Stimulated activated CD8-positive, alpha-beta memory T cell treated with anti-CD3 and anti-CD28 coated beads, Interleukin-2, amount 100 ng/mL, for 48 hours (primary cell): Measurements from ENCODE around the gene RFX1.
A peak's percentile ranks its signal among the peaks of the same experiment; 100 is the strongest.
"Not testable (repeated sequence)": the region's sequence is repeated elsewhere in the genome, so short reads cannot be mapped to it uniquely, and the experiment has no call there.

Experiments
- DNase-seq, 2 donors: peaks; one replicate each; pipeline ENCODE4 v3.0.0-alpha.2; 2020; ENCODE audit warnings: low read depth in 2 of 2

RFX1 gene

GRCh38 chr19:14027856-14028450, 21.8 kb upstream of the RFX1 start, which contains the start of gene RLN3:
RLN3 (plus strand) TSS chr19:14028148; CDS start chr19:14028205, 57 bp downstream.
- DNase-seq: no peak

DNA sequence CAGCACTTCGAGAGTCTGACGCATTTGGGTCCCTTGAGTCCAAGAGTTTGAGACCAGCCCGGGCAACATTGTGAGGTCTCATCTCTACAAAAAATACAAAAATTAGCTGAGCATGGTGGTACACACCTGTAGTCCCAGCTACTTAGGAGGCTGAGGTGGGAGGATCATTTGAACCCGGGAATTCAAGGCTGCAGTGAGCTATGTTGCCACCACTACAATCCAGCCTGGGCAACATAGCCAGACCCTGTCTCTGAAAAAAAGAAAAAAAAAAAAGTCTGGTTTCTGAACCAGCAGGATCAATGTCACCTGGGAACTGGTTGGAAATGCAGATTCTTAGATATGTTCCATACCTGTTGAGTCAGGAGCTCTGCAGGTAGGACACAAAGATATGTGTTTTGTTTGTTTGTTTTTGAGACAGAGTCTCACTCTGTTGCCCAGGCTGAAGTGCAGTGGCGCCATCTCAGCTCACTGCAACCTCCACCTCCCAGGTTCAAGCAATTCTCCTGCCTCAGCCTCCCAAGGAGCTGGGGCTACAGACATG, 20.6 kb upstream of the RFX1 start:
- not testable (repeated sequence) for DNase-seq

DNA sequence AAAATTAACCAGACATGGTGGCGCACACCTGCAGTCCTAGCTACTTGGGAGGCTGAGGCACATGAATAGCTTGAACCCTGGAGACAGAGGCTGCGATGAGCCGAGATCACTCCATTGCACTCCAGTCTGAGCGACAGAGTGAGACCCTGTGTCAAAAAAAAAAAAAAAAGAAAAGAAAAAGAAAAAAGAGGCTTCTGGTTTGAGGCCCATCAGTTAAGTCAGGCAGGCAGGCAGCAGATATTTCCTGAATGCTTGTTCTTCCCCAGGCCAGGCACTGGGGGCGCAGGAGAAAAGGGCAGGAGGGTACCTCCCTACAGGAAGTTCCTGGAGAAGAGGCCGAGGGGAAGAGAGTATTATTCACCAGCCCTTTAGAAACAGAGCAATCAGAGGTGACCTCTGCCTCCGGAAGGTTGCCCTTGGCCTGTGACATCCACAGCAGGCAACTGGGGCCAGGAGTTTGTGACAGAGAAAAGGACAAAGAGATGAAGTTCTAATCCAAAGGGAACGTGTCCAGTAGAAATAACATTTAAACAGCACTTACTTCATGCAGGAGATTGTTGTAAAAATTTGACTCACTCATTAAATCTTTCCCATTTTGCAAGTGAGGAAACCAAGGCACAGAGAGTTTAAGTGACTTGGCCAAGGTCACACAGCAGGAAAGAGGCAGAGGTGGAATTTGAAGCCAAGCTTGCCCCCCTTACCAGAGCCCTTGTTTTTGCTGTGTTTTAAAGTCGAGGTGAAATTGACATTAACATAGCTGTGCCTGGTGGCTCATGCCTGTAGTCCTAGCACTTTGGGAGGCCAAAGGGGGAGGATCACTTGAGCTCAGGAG, 17.5 kb upstream of the RFX1 start:
- no peak for DNase-seq

GRCh38 chr19:14022469-14022868, 16.3 kb upstream of the RFX1 start:
- no peak for DNase-seq

DNA sequence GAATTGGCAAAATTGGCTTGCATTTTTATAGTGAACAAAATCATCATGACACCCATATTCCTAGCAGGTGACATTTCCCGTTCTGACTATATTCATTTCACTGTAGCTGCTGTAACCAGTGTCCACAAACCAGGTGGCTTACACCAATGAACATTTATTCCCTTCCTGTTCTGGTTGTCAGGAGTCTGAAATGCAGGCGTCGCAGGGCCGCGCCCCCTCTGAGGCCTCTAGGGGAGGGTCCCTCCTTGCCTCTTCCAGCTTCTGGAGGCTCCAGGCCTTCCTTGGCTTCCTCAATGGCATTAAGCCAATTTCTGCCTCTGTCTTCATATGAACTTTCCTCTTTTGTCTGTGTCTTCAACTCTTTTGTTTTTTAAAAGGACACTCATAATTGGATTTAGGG, 15.4 kb upstream of the RFX1 start:
- DNase-seq: no peak

DNA sequence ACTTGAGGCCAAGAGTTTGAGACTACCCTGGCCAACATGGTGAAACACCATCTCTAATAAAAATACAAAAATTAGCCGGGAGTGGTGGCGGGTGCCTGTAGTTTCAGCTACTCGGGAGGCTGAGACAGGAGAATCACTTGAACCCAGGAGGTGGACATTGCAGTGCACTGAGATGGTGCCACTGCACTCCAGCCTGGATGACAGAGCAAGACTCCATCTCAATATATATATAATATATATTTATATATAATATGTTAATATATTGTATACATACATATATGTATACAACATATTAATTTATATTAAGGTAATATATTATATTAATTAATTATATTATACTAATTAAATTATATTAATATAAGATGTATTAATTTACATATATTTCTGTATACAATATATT, 13.6 kb upstream of the RFX1 start:
- not testable (repeated sequence) for DNase-seq

- DNase-seq: no peak
Measured at GRCh38 chr19:14019100-14019499, 13.0 kb upstream of the RFX1 start.

DNA sequence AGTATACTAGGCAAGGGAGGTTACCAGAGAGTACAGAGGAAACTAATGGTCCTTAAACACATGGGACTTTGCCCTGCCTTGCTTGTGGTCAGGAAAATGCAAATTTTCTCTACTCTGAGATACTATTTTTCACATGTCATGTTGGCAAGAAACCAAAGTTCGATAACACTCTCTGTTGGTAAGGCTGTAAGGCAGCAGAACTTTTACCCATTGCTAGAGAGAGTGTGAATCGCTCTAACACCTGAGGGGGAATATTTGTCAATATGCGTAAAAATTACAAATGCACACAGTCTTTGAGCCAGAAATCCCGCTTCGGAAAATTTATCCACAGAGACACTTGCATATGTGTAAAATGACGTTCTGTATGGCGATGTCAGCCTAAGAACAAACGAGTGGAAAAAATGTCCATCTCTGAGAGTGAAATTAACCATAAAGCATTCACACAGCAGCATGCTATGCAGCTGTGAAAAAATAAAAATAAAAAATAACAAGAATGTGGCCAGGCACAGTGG, 9.5 kb upstream of the RFX1 start:
- DNase-seq: no peak

DNA sequence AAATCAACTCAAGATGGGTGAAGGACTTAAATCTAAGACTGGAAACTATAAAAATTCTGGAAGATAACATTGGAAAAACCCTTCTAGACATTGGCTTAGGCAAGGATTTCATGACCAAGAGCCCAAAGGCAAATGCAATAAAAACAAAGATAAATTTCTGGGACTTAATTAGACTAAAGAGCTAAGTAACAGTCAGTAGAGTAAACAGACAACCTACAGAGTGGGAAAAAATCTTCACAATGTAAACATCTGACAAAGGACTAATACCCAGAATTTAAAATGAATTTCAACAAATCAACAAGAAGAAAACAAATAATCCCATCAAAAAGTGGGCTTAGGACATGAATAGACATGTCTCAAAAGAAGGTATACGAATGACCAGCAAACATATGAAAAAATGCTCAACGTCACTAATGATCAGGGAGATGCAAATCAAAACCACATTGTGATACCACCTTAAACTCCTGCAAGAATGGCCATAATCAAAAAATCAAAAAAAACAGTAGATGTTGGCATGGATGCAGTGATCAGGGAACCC, 6.3 kb upstream of the RFX1 start:
- DNase-seq: no peak

DNA sequence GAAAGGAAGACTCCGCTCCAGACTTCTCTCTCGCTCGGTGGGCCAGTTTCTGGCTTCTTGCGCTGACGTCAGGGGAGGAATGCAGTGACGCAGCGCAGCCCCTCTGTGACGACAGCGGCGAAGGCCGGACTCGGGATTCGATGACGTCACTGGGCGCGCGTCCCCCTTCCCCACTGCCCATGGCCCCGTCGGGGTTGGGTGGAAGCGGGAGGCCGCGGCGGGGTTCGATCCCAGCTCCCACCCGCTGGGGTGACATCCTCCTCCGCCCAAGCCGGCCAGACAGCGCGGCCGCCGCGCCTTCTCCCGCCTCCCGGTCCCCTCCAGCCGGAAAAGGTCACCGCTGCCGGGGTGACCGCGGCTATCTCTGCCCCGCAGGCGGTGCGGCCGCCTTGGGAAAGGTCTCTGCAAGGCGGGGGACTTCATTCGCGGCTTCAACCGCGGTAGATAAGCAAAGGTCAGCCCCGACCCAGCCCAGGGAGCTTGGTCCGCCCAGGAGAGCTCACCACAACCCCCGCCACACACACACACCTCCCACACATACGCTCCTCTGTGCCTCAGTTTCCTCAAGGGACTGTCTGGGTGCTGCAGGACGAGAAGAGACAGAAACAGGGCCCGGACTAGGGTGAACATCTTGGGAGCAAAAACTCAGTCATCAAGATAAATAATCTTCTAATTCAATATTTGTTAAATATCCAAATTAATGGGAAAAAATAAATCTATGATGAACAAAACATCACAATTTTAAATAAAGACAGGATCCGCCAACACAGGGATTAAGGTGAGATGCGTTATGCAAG, 844 bp upstream of the RFX1 start:
- DNase-seq: peak; percentile 69 to 72

DNA sequence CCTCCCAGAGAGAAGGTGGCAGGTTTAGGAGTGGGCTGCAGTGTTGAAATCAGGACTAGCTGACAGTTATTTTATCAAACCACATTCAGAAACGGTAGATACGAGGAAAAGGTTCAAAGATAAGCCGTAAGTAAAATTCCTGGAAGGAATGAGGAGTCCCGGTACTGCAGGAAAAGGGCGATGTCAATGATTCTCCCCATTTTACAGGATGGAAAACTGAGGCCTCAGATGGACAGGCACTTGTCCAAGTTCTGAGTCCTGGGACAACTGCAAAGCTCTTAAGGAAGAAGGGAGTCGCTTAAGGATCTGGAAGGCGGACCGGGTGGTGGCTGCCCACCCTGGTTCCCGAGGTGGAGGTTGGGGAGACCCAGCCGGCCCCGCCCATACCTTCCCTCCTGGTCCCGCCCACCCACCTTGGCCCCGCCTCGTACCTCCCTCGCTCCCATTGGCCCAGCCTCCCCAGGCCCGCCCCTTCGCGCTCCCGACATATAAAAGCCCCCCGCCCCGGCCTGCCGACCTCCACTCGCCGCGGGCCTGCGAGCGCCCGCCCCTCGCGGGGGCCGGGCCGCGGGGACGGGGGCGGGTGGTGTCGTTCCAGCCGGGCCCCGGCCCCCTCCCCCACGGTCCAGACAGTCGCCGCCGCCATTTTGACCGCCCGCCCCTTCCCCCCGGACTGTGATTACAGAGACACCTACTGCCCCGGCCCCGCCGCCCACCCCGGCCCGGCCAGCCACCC, 603 bp downstream of the RFX1 start:
- DNase-seq: peak; percentile 87 to 94

- DNase-seq: no peak
Measured at GRCh38 chr19:14004619-14005348, 1.3 kb downstream of the RFX1 start.

- no peak for DNase-seq
Measured at GRCh38 chr19:14003251-14004055, 2.7 kb downstream of the RFX1 start.

- no peak for DNase-seq
Measured at GRCh38 chr19:14002571-14003250, 3.4 kb downstream of the RFX1 start.

DNA sequence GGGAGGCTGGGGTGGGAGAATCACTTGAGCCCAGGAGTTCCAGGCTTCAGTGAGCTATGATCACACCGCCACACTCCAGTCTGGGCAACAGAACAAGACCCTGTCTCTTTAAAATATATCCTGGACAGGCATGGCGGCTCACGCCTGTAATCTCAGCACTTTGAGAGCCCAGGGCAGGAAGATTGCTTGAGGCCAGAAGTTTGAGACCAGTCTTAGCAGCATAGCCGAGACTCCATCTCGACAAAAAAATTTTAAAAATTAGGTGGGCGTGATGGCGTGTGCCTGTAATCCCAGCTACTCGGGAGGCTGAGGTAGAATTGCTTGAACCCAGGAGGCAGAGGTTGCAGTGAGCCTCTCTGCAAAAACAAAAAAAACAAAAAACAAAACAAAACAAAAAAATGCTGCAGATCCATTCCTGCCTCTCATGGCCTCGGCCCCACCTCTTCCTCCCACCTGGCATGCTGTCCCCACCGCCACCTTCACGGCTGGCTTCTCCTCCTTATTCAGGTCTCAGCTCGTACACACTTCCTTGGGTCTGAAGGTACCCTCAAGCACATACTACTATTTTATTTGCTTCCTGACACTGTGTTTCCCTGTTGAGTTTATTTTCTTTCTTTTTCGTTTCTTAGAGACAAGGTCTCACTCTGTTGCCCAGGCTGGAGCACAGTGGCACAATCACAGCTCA, 5.3 kb downstream of the RFX1 start:
- DNase-seq: no peak

- no peak for DNase-seq
Measured at GRCh38 chr19:13999085-13999484, 7.0 kb downstream of the RFX1 start.

DNA sequence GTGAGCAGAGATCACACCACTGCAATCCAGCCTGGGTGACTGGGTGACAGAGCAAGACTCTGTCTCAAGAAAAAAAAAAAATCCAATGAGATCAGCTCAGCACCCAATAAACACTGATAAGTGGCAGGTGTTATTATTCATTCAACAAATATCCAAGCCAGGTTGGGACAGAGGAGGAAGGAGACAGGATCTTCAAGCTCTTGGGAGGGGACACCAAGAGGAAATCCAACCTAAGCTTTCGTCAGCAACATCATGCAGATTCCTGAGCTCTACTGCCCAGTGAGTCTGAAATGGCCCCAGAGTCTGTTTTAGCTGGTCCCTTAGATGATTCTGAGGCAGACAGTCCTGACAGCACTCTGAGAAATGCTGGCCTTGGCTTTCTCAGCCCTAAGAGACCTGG, 7.7 kb downstream of the RFX1 start:
- no peak for DNase-seq

- DNase-seq: no peak
Measured at GRCh38 chr19:13997631-13997962, 8.5 kb downstream of the RFX1 start.
